ENCODE data around the gene RAD18.

RAD18 gene

GRCh38 chr3:8852511-8852910 lies 110.8 kb downstream of the RAD18 start:
- H3K27me3 ChIP-seq = no peaks in the 10 kb centered on the region
- H4K20me1 ChIP-seq = no peaks in the 10 kb centered on the region
- peaks cover 0 to 39% (median 4%) of the 10 kb centered on the region in 11 experiments; a peak in 9 of 22 replicates for H3K36me3 ChIP-seq
- no peaks in the 10 kb centered on the region for H3K9me3 ChIP-seq (replicated peaks in 1 of 11)
- no peak overlapping the region for H3K27ac ChIP-seq
- H3K4me1 ChIP-seq = no peaks in the 10 kb centered on the region
- H3K4me3 ChIP-seq = no peak overlapping the region
- no peak overlapping the region for H3K4me2 ChIP-seq
- no peak for TF ChIP-seq Cebpa-rat (IDR thresholded peaks at IDR 0.05)
- no peak overlapping the region for H3K9ac ChIP-seq

GRCh38 chr3:8851703-8852102 lies 111.6 kb downstream of the RAD18 start:
- no peak overlapping the region for H3K27ac ChIP-seq
- H3K4me3 ChIP-seq = no peak overlapping the region

GRCh38 chr3:8848696-8849131 lies 114.6 kb downstream of the RAD18 start:
- Histone ChIP-seq H3K9me3 (replicated peaks in 1 of 11) (no peaks in the 10 kb centered on the region), H4K20me1 (no peaks in the 10 kb centered on the region), H3K4me1 (0 out of 20 replicates have a peak, but pooled peaks cover 0 to under 1% (median 0%) of the 10 kb centered on the region in 10 experiments), H3K9ac (no peak overlapping the region), H3K36me3 (peaks cover 0 to 19% (median 0%) of the 10 kb centered on the region in 11 experiments; a peak in 2 of 22 replicates), H3K27ac (no peak overlapping the region), H3K4me2 (no peak overlapping the region), H3K27me3 (no peaks in the 10 kb centered on the region), H3K4me3 (no peak overlapping the region)
- no peak for TF ChIP-seq Cebpa-rat (IDR thresholded peaks at IDR 0.05)

More at GRCh38 chr3:8851703-8852102, 111.6 kb downstream of the RAD18 start:
- Histone ChIP-seq H3K4me1 (no peaks in the 10 kb centered on the region), H3K36me3 (peaks cover 0 to 35% (median 4%) of the 10 kb centered on the region in 11 experiments; a peak in 9 of 22 replicates), H3K9ac (no peak overlapping the region), H4K20me1 (no peaks in the 10 kb centered on the region), H3K27me3 (no peaks in the 10 kb centered on the region), H3K9me3 (replicated peaks in 1 of 11) (no peaks in the 10 kb centered on the region), H3K4me2 (no peak overlapping the region)
- TF ChIP-seq Cebpa-rat (IDR thresholded peaks at IDR 0.05) = no peak

- Histone ChIP-seq H4K20me1 (no peaks in the 10 kb centered on the region), H3K4me1 (peaks cover 0 to 6% (median 0%) of the 10 kb centered on the region in 10 experiments; a peak in 4 of 20 replicates), H3K9me3 (replicated peaks in 1 of 11) (no peaks in the 10 kb centered on the region), H3K9ac (no peak overlapping the region), H3K27ac (no peak overlapping the region), H3K36me3 (peaks cover 0 to 19% (median 0%) of the 10 kb centered on the region in 11 experiments; a peak in 1 of 22 replicates), H3K4me3 (no peak overlapping the region), H3K4me2 (no peak overlapping the region), H3K27me3 (no peaks in the 10 kb centered on the region)
- no peak for TF ChIP-seq Cebpa-rat (IDR thresholded peaks at IDR 0.05)
Observed at GRCh38 chr3:8847317-8847716, 116.0 kb downstream of the RAD18 start.

GRCh38 chr3:8846176-8846575 lies 117.1 kb downstream of the RAD18 start:
- Histone ChIP-seq H3K9ac (no peak overlapping the region), H3K4me2 (no peak overlapping the region), H4K20me1 (no peaks in the 10 kb centered on the region), H3K9me3 (replicated peaks in 1 of 11) (no peaks in the 10 kb centered on the region), H3K4me1 (peaks cover 0 to 6% (median 0%) of the 10 kb centered on the region in 10 experiments; a peak in 4 of 20 replicates), H3K4me3 (no peak overlapping the region), H3K27ac (no peak overlapping the region), H3K36me3 (peaks cover 0 to 19% (median 0%) of the 10 kb centered on the region in 11 experiments; a peak in 1 of 22 replicates), H3K27me3 (no peaks in the 10 kb centered on the region)
- no peak for TF ChIP-seq Cebpa-rat (IDR thresholded peaks at IDR 0.05)

GRCh38 chr3:8845641-8846040 lies 117.6 kb downstream of the RAD18 start:
- H3K27ac ChIP-seq = no peak overlapping the region
- TF ChIP-seq Cebpa-rat (IDR thresholded peaks at IDR 0.05) = no peak
- no peaks in the 10 kb centered on the region for H3K9me3 ChIP-seq (replicated peaks in 1 of 11)
- H3K4me3 ChIP-seq = no peak overlapping the region
- no peaks in the 10 kb centered on the region for H3K27me3 ChIP-seq
- no peak overlapping the region for H3K9ac ChIP-seq
- peaks cover 0 to 19% (median 0%) of the 10 kb centered on the region in 11 experiments; a peak in 1 of 22 replicates for H3K36me3 ChIP-seq
- no peaks in the 10 kb centered on the region for H4K20me1 ChIP-seq
- H3K4me1 ChIP-seq = peaks cover 0 to 6% (median 0%) of the 10 kb centered on the region in 10 experiments; a peak in 4 of 20 replicates
- H3K4me2 ChIP-seq = no peak overlapping the region

GRCh38 chr3:8843347-8843746 lies 119.9 kb downstream of the RAD18 start:
- no peaks in the 10 kb centered on the region for H3K9me3 ChIP-seq (replicated peaks in 1 of 11)
- H3K4me2 ChIP-seq = peak overlapping the region in 4 of 11 experiments; percentile 14 to 29 (median 24); a peak in 2 of 22 replicates
- H3K4me1 ChIP-seq = peaks cover 0 to 6% (median 0%) of the 10 kb centered on the region in 10 experiments; a peak in 4 of 20 replicates
- H3K27me3 ChIP-seq = no peaks in the 10 kb centered on the region
- no peak for TF ChIP-seq Cebpa-rat (IDR thresholded peaks at IDR 0.05)
- H3K9ac ChIP-seq = no peak overlapping the region
- no peaks in the 10 kb centered on the region for H4K20me1 ChIP-seq
- no peak overlapping the region for H3K4me3 ChIP-seq
- H3K36me3 ChIP-seq = peaks cover 0 to 24% (median 0%) of the 10 kb centered on the region in 11 experiments; a peak in 6 of 22 replicates
- no peak overlapping the region for H3K27ac ChIP-seq

- no peak overlapping the region for H3K4me3 ChIP-seq
- no peaks in the 10 kb centered on the region for H3K27me3 ChIP-seq
- H3K4me2 ChIP-seq = no peak overlapping the region
- H3K9me3 ChIP-seq (replicated peaks in 1 of 11) = no peaks in the 10 kb centered on the region
- H3K36me3 ChIP-seq = peaks cover 0 to 17% (median 0%) of the 10 kb centered on the region in 11 experiments; a peak in 5 of 22 replicates
- no peak overlapping the region for H3K27ac ChIP-seq
- no peak overlapping the region for H3K9ac ChIP-seq
- no peak for TF ChIP-seq Cebpa-rat (IDR thresholded peaks at IDR 0.05)
- no peaks in the 10 kb centered on the region for H4K20me1 ChIP-seq
- peaks cover 0 to 6% (median 0%) of the 10 kb centered on the region in 10 experiments; a peak in 4 of 20 replicates for H3K4me1 ChIP-seq
Observed at GRCh38 chr3:8842293-8842692, 121.0 kb downstream of the RAD18 start.

- no peak overlapping the region for H3K27ac ChIP-seq
- H3K4me3 ChIP-seq = no peak overlapping the region
- H4K20me1 ChIP-seq = no peaks in the 10 kb centered on the region
- TF ChIP-seq Cebpa-rat (IDR thresholded peaks at IDR 0.05) = no peak
- H3K9me3 ChIP-seq (replicated peaks in 1 of 11) = no peaks in the 10 kb centered on the region
- H3K4me2 ChIP-seq = no peak overlapping the region
- no peaks in the 10 kb centered on the region for H3K27me3 ChIP-seq
- peaks cover 0 to 6% (median 0%) of the 10 kb centered on the region in 10 experiments; a peak in 4 of 20 replicates for H3K4me1 ChIP-seq
- no peak overlapping the region for H3K9ac ChIP-seq
- peaks cover 0 to 17% (median 0%) of the 10 kb centered on the region in 11 experiments; a peak in 5 of 22 replicates for H3K36me3 ChIP-seq
Observed at GRCh38 chr3:8841472-8841871, 121.8 kb downstream of the RAD18 start.

- peaks cover 0 to 17% (median 0%) of the 10 kb centered on the region in 11 experiments; a peak in 5 of 22 replicates for H3K36me3 ChIP-seq
- no peak overlapping the region for H3K9ac ChIP-seq
- no peaks in the 10 kb centered on the region for H3K27me3 ChIP-seq
- H3K27ac ChIP-seq = no peak overlapping the region
- no peaks in the 10 kb centered on the region for H3K9me3 ChIP-seq (replicated peaks in 1 of 11)
- no peaks in the 10 kb centered on the region for H4K20me1 ChIP-seq
- TF ChIP-seq Cebpa-rat (IDR thresholded peaks at IDR 0.05) = no peak
- no peak overlapping the region for H3K4me2 ChIP-seq
- H3K4me3 ChIP-seq = no peak overlapping the region
- peaks cover 0 to 6% (median 0%) of the 10 kb centered on the region in 10 experiments; a peak in 4 of 20 replicates for H3K4me1 ChIP-seq
Observed at GRCh38 chr3:8840556-8840955, 122.7 kb downstream of the RAD18 start.

Measured in BLaER1 treated with 17β-estradiol and CSF1 and Interleukin-3, amounts not matched to agents 10 nM and 100 nM (cell line).